Inferior parietal cortex (tissue), 1 donor: ENCODE measurements around the gene AKIP1.
A peak's percentile ranks its signal among the peaks of the same experiment; 100 is the strongest.
"Not testable (repeated sequence)": the region's sequence is repeated elsewhere in the genome, so short reads cannot be mapped to it uniquely, and the experiment has no call there.

Experiments
- DNase-seq: peaks from one replicate; pipeline ENCODE4 v3.0.0-alpha.2; 2016; ENCODE audit errors: extremely low spot score

Gene AKIP1, protein sequence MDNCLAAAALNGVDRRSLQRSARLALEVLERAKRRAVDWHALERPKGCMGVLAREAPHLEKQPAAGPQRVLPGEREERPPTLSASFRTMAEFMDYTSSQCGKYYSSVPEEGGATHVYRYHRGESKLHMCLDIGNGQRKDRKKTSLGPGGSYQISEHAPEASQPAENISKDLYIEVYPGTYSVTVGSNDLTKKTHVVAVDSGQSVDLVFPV

DNA sequence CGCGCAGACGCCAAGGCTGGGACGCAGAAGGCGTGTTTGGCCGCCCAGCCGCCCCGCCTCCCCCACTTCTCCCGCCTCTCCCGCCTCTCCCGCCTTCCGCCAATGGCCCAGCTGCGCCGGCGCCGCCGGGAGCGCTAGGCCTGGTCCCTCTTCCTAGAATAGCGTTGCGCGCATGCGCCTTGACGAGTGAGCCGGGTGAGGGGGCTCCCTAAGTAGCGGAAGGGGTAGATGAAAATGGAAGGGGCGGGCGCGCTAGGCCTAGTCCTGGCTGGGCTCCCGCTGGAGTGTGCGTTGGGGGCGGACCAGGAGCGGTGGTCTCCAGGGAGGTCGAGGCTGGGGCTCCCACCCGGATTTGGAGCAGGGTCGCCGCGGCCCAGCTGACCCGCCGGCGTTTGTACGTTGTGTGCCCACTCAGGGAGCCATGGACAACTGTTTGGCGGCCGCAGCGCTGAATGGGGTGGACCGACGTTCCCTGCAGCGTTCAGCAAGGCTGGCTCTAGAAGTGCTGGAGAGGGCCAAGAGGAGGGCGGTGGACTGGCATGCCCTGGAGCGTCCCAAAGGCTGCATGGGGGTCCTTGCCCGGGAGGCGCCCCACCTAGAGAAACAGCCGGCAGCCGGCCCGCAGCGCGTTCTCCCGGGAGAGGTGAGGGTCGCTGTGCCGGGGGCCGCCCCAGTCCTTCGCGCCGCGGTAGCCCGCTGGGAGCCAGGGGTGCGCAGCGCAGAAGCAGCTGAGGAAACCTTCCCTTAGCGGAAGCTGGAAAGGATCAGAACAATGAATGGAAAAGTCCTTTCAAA, at the start of gene AKIP1:
AKIP1 (plus strand) TSS at position 161 of the 795 bp plus-strand sequence; CDS start at position 422, 261 bp downstream.
- peak; percentile 96 for DNase-seq

GRCh38 chr11:8863838-8864237, 47.2 kb upstream of the AKIP1 start:
- DNase-seq, result no peak

DNA sequence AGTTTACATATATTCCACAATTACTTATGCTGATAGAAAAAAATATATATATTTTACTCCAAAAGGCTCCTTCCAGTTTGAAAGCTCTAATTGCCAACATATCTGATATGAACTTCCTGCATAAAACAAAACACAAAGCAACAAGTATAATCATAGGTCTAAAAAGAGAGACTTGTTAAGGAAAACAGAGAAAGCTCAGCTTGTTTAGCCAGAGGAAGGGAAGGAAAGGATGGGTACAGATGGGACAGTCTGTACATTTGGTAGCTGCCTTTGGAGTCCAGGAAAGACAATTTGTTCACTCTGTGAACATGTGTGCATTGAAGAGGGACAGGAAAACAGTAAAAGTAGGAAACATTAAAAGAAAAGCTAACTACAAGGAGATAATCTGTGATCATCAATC, 45.7 kb upstream of the AKIP1 start:
- DNase-seq, result no peak

GRCh38 chr11:8867035-8867434, 44.0 kb upstream of the AKIP1 start:
- no peak for DNase-seq

GRCh38 chr11:8867931-8868631, 42.9 kb upstream of the AKIP1 start:
- DNase-seq, result no peak

DNA sequence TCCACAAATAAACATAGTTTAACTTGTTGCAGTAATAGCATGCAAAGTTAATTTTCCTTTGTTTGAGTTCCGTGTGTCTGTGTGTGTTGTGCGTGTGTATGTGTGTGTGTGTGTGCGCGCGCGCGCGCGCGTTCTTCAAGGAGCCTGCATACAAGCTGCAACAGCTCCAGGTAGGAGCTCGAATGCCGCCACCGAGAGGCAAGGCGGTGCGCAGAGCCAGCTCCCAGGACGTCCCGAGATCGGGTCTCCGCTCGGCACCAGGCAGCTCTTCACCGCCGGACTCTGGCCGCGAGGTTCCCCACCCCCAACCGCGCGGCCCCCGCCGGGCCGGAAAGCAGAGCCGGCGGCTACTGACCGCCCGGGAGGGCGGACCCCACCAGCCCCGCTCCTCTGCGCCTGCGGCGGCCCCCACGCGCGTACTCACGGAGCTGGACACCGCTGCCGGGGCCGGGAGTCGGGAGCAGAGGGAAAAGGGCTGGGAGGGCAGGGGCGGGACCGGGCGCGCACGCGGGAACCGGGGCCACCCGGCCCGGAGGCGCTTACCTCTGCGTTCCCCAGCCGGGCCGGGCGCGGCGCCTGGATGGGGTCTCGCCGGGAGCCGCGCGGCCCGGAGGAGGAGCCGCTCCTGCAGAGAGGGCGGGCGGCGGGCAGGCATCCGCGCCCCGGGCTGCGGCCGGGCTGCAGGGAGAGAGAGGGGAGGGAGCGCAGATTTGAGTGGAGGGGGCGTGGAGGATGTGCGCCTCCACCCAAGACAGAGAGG, 40.4 kb upstream of the AKIP1 start:
- no peak for DNase-seq

GRCh38 chr11:8871171-8871775, 39.7 kb upstream of the AKIP1 start:
- DNase-seq, result peak; percentile 55

- DNase-seq, result no peak
Observed at GRCh38 chr11:8871962-8872361, 39.0 kb upstream of the AKIP1 start.

GRCh38 chr11:8873741-8874405, 37.1 kb upstream of the AKIP1 start:
- no peak for DNase-seq

DNA sequence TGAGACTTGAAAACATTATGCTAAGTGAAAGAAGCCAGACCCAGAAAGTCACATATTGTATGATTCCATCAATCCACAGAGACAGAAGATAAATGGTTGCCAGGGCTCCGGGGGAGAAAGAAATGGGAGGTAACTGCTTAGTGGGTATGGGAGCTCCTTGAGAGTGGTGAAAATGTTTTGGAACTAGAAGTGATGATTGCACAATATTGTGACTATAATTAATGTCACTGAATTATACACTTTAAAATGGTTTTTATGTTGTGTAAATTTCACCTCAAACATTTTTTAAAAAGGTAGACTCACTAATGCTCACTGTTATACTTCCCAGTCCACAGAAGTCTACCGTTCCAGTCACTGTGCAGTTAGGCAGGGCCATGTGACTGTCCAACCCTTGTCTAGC, 32.2 kb upstream of the AKIP1 start:
- DNase-seq, result no peak

GRCh38 chr11:8881585-8881984, 29.4 kb upstream of the AKIP1 start:
- DNase-seq, result not testable (repeated sequence)

DNA sequence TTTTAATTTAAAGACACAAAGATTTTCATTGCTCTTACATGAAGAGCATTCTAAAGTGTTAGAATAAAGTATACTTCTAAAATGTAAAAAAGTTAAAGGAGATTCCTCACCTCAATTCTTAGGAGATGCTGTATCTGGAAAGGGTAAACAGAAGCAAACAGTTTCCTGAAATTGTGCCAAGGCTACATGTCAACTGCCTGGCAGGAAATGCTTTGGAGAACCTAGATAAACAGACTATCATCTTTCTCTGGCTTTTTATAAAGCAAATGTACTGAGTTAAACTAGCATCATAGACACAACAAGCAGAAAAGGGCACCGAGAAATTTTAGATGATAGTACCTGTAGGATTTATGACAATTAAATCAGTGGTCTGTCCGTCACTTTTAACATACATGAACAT, 24.7 kb upstream of the AKIP1 start:
- no peak for DNase-seq

GRCh38 chr11:8891185-8891584, 19.8 kb upstream of the AKIP1 start:
- DNase-seq, result not testable (repeated sequence)

DNA sequence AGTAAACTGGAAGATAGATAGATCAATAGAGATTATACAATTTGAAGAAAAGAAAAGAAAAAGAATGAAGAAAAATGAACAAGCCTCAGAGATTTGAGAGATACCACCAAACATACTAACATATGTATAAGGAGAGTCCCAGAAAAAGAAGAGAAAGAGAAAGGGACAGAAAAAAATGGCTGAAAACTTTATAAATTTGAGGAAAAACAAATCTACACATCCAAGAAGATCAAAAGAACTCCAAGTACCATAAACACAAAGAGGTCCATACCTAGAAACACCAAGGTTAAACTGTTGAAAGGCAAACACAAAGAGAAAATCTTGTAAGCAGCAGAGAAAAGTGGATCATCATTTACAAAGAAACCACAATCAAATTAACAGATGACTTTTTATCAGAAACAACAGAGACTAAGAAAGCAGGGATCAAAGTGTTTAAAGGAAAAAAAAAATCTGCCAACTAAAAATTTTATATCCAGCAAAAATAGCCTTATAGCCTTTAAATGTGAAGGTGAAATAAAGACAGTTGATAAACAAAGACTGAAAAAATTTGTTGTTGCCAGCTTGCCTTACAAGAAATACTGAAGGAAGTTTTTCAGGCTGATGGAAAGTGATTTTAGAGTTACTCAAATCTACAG, 11.8 kb upstream of the AKIP1 start:
- no peak for DNase-seq

DNA sequence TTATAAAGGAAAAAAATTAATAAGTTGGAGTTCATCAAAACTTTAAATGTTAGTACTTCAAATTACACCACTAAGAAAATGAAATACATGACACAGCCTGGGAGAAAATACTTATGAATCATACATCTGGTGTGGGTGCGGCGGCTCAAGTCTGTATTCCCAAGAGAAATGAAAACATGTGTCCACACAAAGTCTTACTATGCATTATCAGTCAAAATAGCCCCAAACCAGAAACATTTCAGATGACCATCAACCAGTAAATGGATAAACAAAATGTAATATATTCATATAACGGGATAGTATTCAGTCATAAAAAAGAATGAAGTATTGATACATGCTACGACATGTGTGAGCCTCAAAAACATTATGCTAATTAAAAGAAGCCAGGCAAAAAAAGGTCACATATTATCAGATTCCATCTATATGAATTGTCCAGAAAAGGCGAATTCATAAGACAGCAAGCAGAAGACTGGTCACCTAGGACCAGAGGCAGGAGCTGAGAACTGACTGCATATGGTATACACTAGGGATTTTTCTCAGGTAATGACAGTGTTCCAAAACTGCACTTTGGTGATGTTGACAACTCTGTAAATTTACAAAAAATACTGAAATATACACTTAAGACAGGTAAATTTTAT, 5.3 kb upstream of the AKIP1 start:
- no peak for DNase-seq

GRCh38 chr11:8907116-8907515, 3.9 kb upstream of the AKIP1 start:
- no peak for DNase-seq

GRCh38 chr11:8908099-8908498, 2.9 kb upstream of the AKIP1 start:
- DNase-seq, result no peak

- DNase-seq, result no peak
Observed at GRCh38 chr11:8910649-8911026, 351 bp upstream of the AKIP1 start.

DNA sequence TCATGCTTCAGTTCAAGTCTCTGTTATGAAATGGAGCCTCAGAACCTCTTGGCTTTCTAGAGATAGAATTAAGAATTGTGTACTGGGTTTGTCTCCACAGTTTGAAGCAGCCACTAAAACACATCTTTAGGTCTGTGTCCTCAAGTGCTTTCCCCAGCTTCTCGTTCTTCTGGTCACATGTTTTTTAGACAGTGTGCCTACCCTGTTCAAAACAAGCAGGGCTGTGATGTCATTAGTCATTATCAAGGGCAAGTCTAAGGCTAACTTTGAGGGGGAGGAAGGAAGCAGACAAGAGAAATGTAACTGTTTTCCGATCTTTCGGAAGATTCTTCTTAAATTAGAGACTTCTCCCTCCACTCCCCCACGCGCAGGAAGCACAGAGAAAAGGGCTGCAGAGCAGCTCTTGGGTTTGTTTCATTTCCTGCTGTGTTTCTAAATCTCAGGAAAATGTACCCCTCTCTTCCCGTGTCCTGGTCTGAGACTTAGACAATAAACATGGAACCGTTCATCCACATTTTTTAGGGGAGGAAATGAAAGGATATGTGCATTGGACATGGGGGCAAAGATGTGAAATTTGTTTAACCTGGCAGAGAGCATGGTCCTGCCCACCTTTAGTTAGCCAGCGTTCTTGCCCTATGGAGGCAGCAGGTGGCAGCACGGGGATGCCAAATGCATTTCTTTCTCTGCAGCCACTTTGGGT, 3.1 kb downstream of the AKIP1 start:
- DNase-seq, result peak; percentile 59

- DNase-seq, result no peak
Observed at GRCh38 chr11:8914661-8915018, 3.7 kb downstream of the AKIP1 start.
